HG03558 (cell line): ENCODE results near the gene ZNF618.

Experiments used
- ATAC-seq: cut with Tn5 transposase; IDR thresholded peaks from one replicate; pipeline ENCODE4 v1.9.1; 2021; ENCODE audit warnings: moderate number of reproducible peaks; ENCODE audit not compliant: unreplicated experiment; ENCODE audit errors: extremely low read depth

Gene ZNF618

DNA sequence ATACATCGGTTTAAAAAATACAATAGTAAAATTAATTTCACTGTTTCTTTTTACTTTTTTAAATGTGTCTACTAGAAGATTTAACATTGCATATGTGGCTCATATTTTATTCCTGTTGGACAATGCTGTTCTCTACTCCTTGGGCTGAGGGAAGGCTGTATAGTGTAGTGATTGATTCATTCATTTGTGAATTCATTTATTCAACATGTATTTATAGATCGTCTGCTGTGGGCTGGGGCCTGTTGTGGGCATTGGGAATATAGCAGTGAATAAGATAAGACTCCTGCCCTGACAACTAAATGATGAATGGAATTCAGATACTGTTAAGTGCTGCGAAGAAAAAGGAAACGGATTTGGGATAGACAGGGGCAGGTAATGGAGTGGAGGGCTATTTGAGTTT is 55.7 kb downstream of the ZNF618 start:
- no peak for ATAC-seq

DNA sequence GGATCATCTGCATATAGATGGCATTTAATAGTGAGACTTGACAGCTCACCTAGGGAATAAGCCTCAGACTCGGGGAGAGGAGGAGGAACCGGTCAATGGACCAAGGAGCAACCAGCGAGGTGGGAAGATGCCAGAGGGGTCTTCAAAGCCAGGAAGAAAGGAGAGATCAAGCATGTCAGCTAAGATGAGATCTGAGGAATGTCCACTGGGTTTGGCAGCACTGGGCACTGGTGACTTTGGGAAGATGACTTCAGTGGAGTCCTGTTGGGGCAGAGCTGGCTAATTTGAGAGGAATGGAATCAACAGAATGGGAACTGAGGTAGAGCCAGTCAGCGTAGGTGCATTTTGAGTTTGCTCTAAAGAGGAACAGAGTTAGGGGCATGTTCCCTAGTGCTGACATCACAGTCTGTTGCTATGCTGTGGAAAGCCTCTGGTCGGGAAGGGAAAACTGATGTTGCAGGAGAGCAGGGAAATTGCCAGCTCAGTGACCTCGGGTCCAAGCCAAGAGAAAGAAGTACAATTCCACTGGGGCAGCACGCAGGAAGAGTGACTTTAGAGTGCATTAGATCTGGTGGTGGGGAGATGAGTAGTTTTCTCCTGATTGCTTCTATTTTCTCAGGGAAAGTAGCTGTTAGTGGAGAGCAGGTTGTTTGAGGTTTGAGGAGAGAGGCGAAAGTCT is 56.9 kb downstream of the ZNF618 start:
- no peak for ATAC-seq

DNA sequence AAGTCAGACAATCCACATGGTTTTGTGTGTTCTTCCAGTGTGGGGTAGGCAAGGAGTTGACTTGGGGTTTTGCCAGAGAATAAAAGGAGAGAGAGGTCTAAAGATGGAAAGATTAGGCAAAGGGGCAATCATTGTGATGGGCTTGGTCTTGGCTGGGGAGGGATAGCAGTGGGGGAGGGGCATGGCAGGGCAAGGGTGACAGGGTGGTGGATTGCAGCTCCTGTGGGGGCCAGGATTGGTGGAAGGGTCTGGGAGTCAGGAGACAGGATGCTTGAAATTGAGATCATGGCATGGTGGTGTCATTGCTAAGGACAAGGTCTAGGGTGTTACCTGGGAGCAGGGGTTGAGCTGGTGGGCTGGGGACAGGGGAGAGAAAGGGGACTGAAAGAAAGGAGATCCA is 57.6 kb downstream of the ZNF618 start:
- ATAC-seq, result no peak

DNA sequence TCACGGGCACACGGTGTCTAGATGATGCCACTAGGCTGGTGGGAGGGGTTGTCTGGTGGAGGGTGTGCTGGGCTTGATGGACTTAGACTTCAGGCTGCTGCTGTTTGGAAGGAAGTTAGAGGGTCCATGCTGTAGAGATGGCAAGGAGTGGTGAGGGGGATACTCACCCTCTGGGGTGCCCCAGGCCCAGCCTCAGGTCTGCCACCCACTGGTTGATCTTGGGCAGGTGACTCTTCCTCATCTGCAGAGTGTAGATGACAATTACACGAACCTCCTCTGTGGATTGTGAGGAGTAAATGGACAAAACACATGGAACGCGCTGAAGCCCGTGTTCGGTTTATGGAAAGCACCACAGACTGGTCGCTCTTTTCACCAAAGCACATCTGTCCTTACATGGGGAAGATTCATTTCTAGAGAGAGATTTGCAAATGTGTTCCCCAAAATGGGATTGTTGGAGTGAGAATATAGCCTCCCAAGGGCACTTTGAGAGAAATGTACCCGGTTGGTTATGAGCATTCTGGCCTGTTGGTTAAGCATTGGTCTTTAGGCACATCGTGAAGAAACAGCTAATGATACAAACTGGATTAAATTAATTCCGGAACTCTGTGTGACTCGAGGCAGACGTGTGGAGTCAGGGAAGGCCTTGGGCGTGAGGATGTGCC is 58.2 kb downstream of the ZNF618 start:
- no peak for ATAC-seq

DNA sequence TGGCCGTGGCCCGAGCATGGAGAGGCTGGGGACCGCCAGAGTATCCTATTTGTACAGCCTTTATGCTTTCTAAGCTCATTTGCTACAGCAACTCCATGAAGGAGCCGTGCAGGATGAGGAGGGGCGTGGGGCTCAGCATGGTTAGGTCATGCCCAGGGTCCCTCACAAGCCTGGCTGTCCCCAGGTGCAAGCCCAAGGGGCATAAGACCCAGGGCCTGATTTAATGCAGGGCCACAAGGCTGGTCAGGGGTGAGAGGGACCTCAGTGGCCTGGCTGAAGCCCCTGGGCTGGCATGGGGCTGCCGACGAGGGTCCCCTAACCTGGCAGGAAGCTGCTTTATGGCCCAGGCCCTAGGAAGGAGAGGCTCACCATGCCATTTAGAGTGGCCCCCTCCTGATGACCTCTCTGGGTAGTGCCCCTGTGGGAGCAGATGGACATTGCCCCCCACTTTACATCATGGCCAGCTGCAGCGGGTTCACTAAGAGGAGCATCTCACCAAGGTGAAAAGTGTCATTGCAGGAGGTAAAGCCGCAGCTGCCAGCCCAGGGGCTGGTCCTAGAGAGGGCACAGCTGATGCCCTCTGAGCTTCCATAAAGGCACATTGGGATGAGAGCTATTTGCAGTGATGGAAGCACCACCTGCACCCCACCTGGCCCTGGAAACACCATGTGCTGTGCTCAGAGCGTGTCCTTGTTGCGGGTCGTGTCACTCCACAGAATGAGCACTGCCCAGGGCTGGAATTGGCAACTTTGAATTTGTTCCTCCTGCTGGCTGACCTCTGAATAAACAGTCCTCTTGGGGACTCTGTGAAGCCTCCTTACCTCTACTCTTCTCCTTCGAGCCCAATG is 58.9 kb downstream of the ZNF618 start:
- no peak for ATAC-seq

DNA sequence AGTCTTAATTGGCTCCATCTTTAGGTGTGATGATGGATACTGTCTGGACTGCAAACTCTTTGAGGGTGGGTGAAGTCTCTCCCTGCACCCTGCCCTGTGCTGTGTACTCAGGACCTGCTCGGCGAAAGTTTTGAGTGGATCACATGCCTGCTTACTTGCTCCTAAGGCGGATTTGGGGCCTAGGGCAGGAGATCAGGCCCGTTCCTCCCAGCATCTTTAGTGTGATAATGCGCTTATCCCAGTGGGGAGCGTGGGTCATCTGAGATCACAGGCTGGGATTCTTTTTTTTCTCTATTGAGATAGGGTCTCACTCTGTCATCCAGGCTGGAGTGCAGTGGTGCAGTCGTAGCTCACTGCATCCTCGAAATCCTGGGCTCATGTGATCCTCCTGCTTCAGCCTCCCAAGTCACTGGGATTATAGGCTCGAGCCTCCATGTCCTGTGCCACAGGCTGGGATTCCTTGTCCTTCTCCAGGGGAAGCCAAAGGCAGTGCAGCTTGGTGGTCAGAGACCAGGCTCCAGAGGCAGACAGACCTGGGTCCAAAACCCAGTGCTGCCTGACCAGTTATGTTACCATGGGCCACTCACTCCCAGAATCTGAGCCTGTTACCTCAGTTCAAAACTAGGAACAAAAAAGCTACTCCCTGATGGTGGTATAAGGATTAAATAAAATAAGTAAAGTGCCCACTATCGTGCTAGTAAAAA is 59.7 kb downstream of the ZNF618 start:
- ATAC-seq, result no peak

DNA sequence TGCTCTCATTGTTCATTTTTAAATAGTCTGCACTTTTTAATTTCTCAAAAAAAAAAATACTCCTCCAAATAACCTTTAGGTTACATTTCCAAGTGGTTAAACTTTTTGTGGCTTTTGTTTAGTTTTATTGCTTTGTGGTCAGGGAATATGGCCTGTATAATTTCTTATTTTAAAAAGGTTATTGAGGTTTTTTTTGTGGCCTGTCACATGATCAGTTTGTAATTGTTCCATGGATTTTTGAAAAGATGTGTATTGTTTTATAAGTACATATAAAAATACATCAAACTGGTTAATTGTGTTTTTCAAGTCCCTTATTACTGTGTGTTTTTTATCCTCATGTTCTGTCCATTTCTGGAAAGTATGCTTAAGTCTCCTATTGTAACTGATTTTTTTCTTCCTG is 64.0 kb downstream of the ZNF618 start:
- no peak for ATAC-seq

DNA sequence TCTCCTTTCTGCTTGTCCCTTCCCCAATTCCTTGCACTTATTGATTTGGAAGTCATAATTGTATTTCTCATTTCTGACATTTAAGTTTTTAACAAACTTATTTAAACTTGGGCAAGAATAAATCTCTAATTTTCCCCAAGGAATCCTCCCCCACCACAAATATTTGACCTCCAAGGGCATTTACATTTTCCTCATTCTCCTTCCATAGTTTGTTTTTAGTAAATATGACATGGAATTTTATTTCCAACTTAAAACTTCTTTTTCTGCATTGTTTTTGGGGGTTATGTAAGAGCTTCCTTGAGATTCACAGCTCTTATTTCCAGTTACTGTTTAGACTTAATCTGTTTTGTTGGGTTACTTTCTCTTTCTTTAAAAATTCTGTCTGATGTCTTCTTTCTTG is 64.9 kb downstream of the ZNF618 start:
- no peak for ATAC-seq

DNA sequence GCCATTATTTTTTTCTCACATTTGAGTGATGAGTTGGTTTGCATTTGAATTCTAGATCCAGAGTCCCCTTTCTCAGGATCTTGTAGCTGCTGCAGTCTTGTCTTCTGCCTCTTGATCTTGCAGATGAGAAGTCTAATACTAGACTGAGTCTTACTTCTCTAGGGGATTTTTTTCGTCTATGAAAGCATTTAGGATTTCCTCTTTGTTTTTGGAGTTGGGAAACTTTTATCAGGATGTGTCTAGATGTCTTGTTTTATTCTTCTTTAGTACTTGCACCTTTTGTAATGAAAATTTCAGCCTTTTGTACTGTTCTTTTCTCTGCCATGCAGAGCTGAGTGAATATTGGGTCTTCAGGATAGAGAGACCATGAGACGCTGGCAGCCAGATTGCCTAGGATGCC is 65.4 kb downstream of the ZNF618 start:
- ATAC-seq, result no peak

DNA sequence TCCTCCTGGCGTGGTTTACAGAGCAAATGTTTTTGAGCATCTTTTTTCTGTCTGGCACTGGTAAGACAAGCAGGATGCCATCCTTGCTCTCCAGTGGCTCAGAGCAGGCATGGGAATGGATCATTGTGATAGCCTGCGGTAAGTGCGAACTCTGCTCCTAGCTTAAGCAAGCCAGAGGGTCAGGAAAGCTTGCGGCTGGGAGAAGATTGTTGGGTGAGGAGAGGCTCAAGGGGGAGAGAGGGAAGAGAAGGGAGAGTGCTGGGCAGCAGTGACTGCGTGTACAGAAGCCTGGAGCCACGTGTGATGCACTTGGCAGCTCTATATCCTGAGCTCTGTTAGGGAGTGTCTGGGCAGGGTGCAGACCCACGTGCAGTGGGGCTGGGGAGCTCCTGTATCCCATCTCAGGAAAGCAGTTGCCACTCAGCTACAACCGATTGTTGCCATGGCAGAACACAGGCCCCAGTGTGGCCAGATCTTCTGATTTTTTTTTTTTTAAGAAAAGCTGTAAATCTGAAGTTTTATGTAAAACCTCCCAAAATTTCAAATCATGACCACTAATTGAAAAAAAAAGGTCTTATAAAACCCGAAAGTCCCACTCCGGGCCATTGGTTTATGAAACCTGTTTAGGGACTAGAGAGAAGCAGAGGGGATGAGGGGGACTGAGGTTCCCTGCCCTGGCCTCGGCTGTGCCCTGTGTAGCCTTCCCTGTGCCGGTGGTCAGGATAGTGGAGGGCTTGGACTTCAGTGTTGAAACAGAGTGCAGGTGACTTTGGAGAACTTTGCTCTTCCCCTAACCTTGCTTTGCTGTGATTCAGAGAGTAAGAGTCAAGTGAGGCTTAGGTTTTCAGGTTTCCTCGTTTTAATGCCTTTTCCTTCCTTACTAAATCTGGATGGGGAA is 67.3 kb downstream of the ZNF618 start:
- no peak for ATAC-seq

DNA sequence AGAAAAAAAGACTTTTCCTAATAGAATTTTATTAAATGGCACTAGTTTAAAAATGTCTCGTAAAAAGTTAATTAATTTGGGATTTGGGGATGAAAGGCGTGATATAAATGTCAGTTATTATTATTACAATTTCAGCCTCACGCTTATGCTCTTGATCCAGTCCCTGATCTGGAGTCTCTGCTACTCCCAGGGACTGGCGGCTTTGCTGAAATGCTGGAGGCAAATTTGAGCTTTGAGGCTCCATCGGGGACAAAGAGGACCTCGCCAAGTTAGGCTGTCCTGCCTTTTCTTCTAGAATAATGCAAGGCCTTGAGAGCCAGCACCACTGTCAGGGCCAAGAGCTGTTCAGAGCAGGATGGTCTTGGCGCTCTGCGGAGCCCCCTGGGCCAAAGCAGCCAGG is 69.7 kb downstream of the ZNF618 start:
- no peak for ATAC-seq

DNA sequence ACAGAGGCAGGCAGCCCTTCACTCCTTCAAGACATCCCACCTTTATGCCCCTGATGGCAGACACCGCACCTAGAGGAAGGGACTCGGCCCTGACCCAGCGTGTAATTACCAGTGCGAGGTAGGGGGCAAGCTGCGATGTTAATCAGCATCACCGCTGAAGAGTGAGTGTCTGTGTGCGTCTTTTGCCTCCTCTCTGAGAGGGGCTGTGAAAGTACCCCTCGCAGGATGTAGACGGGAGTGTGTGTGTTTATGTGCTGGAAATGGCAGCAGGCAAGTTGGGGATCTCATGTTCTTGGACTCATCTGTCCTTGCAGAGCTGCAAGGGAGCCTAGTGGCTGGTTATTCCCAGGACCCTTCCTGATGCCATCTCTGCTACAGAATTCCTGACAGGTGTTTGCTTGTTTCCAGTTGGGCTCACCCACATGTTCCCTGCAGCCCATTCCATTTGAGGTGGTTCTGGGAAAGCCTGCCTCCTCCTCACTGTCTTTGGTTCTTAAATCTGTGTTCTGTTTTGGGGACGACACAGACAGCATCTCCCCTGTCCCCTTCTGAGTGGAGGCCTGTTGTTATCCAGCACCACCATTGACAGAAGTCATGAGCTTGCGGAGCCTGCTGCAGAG is 70.5 kb downstream of the ZNF618 start:
- no peak for ATAC-seq

DNA sequence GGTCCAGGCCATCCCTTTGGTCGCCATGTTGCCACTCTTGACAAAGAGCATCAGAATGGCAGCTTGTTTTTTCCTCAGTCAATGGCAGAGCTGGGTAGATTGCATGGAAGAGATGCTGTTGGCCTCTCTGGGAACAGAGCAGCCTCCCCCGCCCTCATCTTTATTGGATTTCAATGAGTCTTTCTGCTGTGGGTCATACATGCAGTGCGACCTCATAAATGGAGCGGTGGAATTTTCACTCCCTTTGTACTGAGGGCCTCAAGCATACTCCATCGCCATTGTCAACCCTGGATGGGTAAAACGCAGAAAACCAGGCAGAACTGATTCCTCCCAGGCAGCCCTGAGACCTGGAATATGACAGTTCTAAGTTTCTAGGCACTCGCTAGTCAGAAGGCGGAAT is 71.8 kb downstream of the ZNF618 start:
- no peak for ATAC-seq

DNA sequence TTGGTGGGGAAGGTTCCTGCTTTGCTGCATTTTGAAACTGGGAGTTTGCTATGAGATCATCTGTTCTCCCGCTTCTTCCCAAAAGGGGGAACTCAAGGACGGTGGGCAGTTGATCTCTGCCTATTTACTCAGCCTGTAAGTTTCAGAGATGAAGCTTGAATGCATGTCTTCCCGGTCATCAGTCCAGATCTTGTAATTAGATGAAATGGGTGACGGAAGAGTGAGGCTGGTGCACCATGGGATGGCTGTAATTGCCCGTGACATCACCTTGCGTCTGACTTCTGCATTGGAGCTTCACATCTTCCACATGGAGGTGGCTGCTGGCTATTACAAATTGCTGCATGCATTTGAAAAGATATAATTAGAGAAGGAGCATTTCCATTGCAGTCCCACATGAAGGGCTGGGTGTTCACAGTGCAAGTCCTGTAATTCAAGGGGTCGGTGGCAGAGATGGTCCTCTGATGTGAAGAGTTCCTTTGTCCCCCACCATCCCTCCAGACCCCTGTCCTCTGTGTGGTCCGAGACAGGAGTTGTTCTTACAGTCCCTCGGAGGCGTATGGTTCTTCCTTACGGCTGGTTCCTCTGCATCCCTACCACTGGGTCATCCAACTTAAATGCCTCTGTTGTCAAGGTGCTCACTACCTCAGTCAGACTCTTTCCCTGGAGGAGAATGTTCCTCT is 72.9 kb downstream of the ZNF618 start:
- no peak for ATAC-seq

DNA sequence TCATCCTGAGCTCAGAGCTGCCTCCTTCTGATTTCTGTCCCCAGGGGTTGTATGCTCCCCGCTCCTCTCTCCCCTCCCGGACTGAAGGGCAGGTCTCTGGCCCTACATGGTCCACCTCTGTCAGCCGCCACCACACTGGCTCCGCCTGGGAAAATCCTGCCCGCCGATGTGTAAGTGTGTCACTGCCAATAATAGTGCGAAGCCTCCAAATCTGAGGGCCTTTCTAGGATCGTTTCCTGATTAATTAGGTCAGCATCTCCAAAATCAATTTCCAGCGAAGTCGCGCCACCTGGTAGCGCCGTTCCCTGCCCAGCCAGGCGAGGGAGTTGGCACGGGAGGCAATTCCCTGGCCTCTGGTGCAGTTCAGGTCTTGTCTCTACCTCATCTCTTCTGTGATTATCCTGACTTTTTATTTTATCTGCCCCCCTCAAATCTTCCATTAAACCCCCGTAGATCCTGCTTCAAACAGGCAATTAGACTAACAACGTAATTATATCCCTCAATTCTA is 73.5 kb downstream of the ZNF618 start:
- no peak for ATAC-seq

DNA sequence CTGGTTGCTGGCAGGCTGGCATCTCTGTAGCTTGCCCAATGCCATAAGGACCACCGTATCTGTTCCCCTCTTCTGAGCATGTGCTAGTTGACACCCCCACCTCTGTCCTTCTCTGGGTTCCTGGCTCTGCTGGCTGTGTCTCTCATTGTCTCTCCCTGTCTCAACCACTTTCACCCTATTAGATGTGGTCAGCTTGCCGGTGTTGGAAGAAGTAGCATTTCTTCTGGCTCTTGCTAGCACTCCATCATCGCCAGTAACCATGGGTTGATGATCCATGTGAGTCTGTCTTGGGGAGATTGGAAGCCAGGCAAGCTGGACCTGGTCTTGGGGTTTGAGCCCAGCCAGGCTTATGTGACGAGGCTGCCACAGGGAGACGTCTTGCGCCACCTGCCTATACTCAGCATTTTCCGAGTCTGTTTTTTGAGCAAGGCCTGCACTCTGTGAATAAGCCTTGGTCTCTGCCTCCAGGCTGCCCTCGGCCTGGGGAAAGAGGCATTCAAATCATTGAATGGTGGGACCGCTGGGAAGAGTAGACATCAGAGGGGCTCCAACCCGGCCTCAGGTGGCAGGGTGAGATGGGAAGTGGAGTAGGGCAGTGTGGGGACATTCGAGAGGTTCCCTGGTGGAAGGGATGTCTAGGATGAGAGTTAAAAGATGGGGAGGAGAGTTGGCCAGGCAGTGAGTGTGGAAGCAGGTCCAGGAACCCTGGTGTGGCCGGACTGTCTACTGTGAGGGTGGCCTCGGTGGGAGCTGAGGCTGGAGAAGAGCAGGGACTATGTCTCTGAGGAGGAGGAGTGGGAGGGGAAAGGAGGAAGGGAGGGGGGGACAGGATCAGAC is 74.3 kb downstream of the ZNF618 start:
- no peak for ATAC-seq

DNA sequence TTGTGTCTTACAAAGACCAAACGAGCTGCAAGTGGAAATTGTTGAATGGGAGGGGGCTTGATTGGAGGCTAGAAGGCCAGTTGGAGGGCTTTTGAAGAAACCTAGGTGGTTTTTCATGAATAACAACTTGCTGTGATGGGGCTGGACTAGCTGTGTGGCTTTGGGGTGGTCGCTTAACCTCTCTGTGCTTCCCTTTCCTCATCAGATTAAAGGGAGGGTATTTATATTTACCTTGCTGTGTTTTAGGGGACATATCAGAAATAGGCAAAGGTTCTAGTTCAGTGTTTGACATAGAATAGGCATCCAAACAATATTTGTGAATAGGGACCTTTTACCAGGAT is 74.9 kb downstream of the ZNF618 start:
- ATAC-seq, result no peak

DNA sequence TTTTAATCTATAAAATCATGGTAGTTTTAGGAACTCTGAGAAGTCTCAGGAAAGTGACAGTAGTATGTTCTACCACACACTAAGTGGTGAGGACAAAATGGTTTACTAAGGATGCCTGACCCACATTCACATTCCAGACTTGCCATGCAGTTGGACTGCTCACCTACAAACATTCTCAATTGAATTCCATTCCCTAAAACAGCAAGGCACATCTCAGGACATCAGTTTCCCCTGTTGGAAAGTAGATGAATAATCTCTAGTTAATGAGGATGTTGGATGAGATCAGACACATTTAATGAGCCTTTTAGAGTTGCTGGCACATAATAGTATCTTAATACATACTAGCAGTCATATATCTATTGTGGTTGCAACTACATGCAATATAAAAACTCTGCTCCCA is 76.6 kb downstream of the ZNF618 start:
- no peak for ATAC-seq
